Measurements from ENCODE around the gene UBE2J1. TPM values are rescaled to one million over a fixed set of nuclear protein-coding genes. Genes with fewer than 3 reads are reported as not detected.

Gene UBE2J1
- polyA plus RNA-seq, 1 donor from 2014 or later = 47.2 TPM

DNA sequence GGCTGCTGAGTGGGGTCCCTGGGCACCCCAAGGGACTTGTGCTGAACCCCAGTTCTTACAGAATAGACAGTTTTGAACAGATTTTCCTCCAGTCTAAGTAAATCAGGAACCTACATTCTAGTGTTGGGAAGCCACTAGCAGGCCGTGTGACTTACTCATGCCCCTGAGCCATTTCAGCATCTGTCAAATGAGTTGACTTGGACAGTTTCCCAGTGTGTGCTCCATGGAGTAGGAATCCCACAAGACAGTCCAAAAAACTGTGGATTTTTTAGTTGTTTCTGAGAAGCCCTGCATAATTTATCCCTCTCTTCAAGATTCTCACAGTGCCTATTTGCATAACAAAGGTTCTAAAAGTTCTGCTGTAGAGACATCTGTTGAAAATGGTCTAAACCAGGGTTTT lies 39.5 kb downstream of the UBE2J1 start:
- no peaks in the 10 kb centered on the region for H3F3A ChIP-seq (ENCODE audit: insufficient read depth, low read length, poor library complexity, severe bottlenecking)
- no peak overlapping the region for H2AFZ ChIP-seq (ENCODE audit: low read depth, low read length)
- no peaks in the 10 kb centered on the region for H3K9me2 ChIP-seq (ENCODE audit: insufficient read depth, low read length)
- TF ChIP-seq TAF1 (IDR thresholded peaks at IDR 0.05; ENCODE audit: low read depth) = no peak
- no peak for TF ChIP-seq MXI1 (conservative IDR thresholded peaks at IDR 0.05; ENCODE audit: poor library complexity, severe bottlenecking)
- TF ChIP-seq SMC3 (conservative IDR thresholded peaks at IDR 0.05; ENCODE audit: poor library complexity) = no peak
- TF ChIP-seq, protein P1, sequence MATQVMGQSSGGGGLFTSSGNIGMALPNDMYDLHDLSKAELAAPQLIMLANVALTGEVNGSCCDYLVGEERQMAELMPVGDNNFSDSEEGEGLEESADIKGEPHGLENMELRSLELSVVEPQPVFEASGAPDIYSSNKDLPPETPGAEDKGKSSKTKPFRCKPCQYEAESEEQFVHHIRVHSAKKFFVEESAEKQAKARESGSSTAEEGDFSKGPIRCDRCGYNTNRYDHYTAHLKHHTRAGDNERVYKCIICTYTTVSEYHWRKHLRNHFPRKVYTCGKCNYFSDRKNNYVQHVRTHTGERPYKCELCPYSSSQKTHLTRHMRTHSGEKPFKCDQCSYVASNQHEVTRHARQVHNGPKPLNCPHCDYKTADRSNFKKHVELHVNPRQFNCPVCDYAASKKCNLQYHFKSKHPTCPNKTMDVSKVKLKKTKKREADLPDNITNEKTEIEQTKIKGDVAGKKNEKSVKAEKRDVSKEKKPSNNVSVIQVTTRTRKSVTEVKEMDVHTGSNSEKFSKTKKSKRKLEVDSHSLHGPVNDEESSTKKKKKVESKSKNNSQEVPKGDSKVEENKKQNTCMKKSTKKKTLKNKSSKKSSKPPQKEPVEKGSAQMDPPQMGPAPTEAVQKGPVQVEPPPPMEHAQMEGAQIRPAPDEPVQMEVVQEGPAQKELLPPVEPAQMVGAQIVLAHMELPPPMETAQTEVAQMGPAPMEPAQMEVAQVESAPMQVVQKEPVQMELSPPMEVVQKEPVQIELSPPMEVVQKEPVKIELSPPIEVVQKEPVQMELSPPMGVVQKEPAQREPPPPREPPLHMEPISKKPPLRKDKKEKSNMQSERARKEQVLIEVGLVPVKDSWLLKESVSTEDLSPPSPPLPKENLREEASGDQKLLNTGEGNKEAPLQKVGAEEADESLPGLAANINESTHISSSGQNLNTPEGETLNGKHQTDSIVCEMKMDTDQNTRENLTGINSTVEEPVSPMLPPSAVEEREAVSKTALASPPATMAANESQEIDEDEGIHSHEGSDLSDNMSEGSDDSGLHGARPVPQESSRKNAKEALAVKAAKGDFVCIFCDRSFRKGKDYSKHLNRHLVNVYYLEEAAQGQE (IDR thresholded peaks at IDR 0.05; ENCODE audit: borderline replicate concordance) = no peak
- TF ChIP-seq EP300 (conservative IDR thresholded peaks at IDR 0.05; ENCODE audit: poor library complexity, severe bottlenecking) = no peak
- TF ChIP-seq, protein P2, sequence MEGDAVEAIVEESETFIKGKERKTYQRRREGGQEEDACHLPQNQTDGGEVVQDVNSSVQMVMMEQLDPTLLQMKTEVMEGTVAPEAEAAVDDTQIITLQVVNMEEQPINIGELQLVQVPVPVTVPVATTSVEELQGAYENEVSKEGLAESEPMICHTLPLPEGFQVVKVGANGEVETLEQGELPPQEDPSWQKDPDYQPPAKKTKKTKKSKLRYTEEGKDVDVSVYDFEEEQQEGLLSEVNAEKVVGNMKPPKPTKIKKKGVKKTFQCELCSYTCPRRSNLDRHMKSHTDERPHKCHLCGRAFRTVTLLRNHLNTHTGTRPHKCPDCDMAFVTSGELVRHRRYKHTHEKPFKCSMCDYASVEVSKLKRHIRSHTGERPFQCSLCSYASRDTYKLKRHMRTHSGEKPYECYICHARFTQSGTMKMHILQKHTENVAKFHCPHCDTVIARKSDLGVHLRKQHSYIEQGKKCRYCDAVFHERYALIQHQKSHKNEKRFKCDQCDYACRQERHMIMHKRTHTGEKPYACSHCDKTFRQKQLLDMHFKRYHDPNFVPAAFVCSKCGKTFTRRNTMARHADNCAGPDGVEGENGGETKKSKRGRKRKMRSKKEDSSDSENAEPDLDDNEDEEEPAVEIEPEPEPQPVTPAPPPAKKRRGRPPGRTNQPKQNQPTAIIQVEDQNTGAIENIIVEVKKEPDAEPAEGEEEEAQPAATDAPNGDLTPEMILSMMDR (IDR thresholded peaks at IDR 0.05; ENCODE audit: poor library complexity, severe bottlenecking) = no peak
- no peak for TF ChIP-seq EZH2 (IDR thresholded peaks at IDR 0.05; ENCODE audit: borderline replicate concordance, insufficient read depth, low read length, poor library complexity, severe bottlenecking)
- TF ChIP-seq POLR2AphosphoS5 (IDR thresholded peaks at IDR 0.05) = no peak
- TF ChIP-seq RAD21 (conservative IDR thresholded peaks at IDR 0.05) = no peak
- no peaks in the 10 kb centered on the region for H4K20me1 ChIP-seq (ENCODE audit: insufficient read depth)
- no peak overlapping the region for H3K27ac ChIP-seq (ENCODE audit: low read length)
- no peaks in the 10 kb centered on the region for H3K79me2 ChIP-seq (replicated peaks; ENCODE audit: insufficient read depth, low read length)
- no peak overlapping the region for H3K9ac ChIP-seq (ENCODE audit: low read length)
- no peaks in the 10 kb centered on the region for H3K27me3 ChIP-seq (ENCODE audit: insufficient read depth, low read depth, low read length)
- no peaks in the 10 kb centered on the region for H3K9me3 ChIP-seq (ENCODE audit: low read length)
- H3K4me2 ChIP-seq (ENCODE audit: low read length) = no peak overlapping the region
- no peak overlapping the region for H3K4me3 ChIP-seq (ENCODE audit: low read length)
- H3K36me3 ChIP-seq (ENCODE audit: insufficient read depth, low read length) = no peaks in the 10 kb centered on the region

DNA sequence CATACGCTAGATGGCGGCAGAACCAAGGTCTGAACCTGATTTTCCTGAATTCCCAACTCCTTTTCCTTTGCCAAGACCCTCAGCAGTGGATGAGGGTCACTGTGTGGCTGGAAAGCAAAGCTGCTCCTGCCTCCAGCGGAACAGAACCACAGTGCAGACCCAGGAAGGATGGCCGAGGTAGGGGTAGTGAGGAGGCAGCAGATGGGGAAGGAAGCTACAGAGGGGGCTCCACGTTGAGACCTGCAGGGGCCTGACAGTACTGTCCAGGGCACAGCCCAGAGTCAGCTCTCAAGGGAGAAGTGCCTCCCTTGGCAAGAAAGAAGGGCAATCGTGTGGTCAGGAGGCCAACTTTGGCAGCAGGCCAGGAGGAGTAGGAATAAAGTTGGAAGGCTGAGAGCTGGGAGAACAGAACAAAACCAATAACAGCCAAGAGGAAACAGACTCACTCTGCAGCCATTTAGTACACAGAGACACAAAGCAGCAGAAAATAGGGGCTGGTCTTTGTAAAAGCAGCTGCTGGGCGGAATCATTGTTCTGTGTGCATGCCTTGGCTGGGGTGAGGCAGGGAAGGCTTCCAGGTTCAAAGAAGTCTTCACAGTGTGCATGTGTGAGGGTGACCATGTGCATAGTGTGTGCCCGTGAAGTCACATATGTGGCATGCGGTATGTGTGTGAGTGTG lies 40.5 kb downstream of the UBE2J1 start:
- no peaks in the 10 kb centered on the region for H3K27me3 ChIP-seq (ENCODE audit: insufficient read depth, low read depth, low read length)
- H3K9ac ChIP-seq (ENCODE audit: low read length) = no peak overlapping the region
- H3K9me2 ChIP-seq (ENCODE audit: insufficient read depth, low read length) = no peaks in the 10 kb centered on the region
- no peak overlapping the region for H3K4me2 ChIP-seq (ENCODE audit: low read length)
- H2AFZ ChIP-seq (ENCODE audit: low read depth, low read length) = no peak overlapping the region
- H3K27ac ChIP-seq (ENCODE audit: low read length) = no peak overlapping the region
- no peaks in the 10 kb centered on the region for H4K20me1 ChIP-seq (ENCODE audit: insufficient read depth)
- no peaks in the 10 kb centered on the region for H3K9me3 ChIP-seq (ENCODE audit: low read length)
- TF ChIP-seq, protein P1 (IDR thresholded peaks at IDR 0.05; ENCODE audit: borderline replicate concordance) = peak; percentile 44
- TF ChIP-seq MXI1 (conservative IDR thresholded peaks at IDR 0.05; ENCODE audit: poor library complexity, severe bottlenecking) (no peak), RAD21 (conservative IDR thresholded peaks at IDR 0.05) (peak; percentile 77), EZH2 (IDR thresholded peaks at IDR 0.05; ENCODE audit: borderline replicate concordance, insufficient read depth, low read length, poor library complexity, severe bottlenecking) (no peak), SMC3 (conservative IDR thresholded peaks at IDR 0.05; ENCODE audit: poor library complexity) (peak; percentile 70)
- TF ChIP-seq, protein P2 (IDR thresholded peaks at IDR 0.05; ENCODE audit: poor library complexity, severe bottlenecking) = peak; percentile 76
- no peak overlapping the region for H3K4me3 ChIP-seq (ENCODE audit: low read length)
- no peaks in the 10 kb centered on the region for H3F3A ChIP-seq (ENCODE audit: insufficient read depth, low read length, poor library complexity, severe bottlenecking)
- H3K79me2 ChIP-seq (replicated peaks; ENCODE audit: insufficient read depth, low read length) = no peaks in the 10 kb centered on the region
- no peaks in the 10 kb centered on the region for H3K36me3 ChIP-seq (ENCODE audit: insufficient read depth, low read length)
